ENCODE measurements around the gene RNU2-1. TPM values are rescaled to one million over a fixed set of nuclear protein-coding genes. Genes with fewer than 3 reads are reported as not detected.
"Not testable (repeated sequence)": the region's sequence is repeated elsewhere in the genome, so short reads cannot be mapped to it uniquely, and the experiment has no call there.

The RNU2-1 gene
- total RNA-seq, 1 donor: not detected

GRCh38 chr17:43216762-43217613, 16.8 kb downstream of the RNU2-1 start:
- no peak for DNase-seq (ENCODE audit: low read depth in 2 of 3, low spot score in 2 of 3)

GRCh38 chr17:43216369-43216761, 17.4 kb downstream of the RNU2-1 start:
- DNase-seq (ENCODE audit: low read depth in 2 of 3, low spot score in 2 of 3): no peak

GRCh38 chr17:43215341-43215740, 18.4 kb downstream of the RNU2-1 start:
- no peak for DNase-seq (ENCODE audit: low read depth in 2 of 3, low spot score in 2 of 3)

GRCh38 chr17:43213545-43213944, 20.2 kb downstream of the RNU2-1 start:
- no peak for DNase-seq (ENCODE audit: low read depth in 2 of 3, low spot score in 2 of 3)

- peak in 2 of 3 donors; percentile 25 to 48 for DNase-seq (ENCODE audit: low read depth in 2 of 3, low spot score in 2 of 3)
Measured at GRCh38 chr17:43212641-43213490, 20.9 kb downstream of the RNU2-1 start.

GRCh38 chr17:43211480-43212402, 22.0 kb downstream of the RNU2-1 start, which contains the start of gene TMEM106A:
TSS of gene TMEM106A (plus strand) at chr17:43211875. CDS start at chr17:43213042, 1,167 bp downstream.
- peak; percentile 58 to 81 (median 80) for DNase-seq (ENCODE audit: low read depth in 2 of 3, low spot score in 2 of 3)

- peak in 1 of 3 donors; percentile 4 for DNase-seq (ENCODE audit: low read depth in 2 of 3, low spot score in 2 of 3)
Measured at GRCh38 chr17:43211123-43211479, 22.7 kb downstream of the RNU2-1 start.

GRCh38 chr17:43210576-43210975, 23.2 kb downstream of the RNU2-1 start:
- no peak for DNase-seq (ENCODE audit: low read depth in 2 of 3, low spot score in 2 of 3)

- DNase-seq (ENCODE audit: low read depth in 2 of 3, low spot score in 2 of 3): not testable (repeated sequence)
Measured at GRCh38 chr17:43203013-43203412, 30.8 kb downstream of the RNU2-1 start.

GRCh38 chr17:43200127-43200526, 33.6 kb downstream of the RNU2-1 start:
- DNase-seq (ENCODE audit: low read depth in 2 of 3, low spot score in 2 of 3): no peak

- DNase-seq (ENCODE audit: low read depth in 2 of 3, low spot score in 2 of 3): no peak
Measured at GRCh38 chr17:43199633-43200032, 34.1 kb downstream of the RNU2-1 start.

- DNase-seq (ENCODE audit: low read depth in 2 of 3, low spot score in 2 of 3): no peak
Measured at GRCh38 chr17:43193251-43193650, 40.5 kb downstream of the RNU2-1 start.

GRCh38 chr17:43186656-43187055, 47.1 kb downstream of the RNU2-1 start:
- not testable (repeated sequence) for DNase-seq (ENCODE audit: low read depth in 2 of 3, low spot score in 2 of 3)

GRCh38 chr17:43183921-43184320, 49.9 kb downstream of the RNU2-1 start:
- DNase-seq (ENCODE audit: low read depth in 2 of 3, low spot score in 2 of 3): no peak

Small RNAs within 50 kb of the gene (small RNA-seq; reads per million reads assigned to genes)
- gene RF00004 (not detected), gene RNU2-1 (not detected)

Other genes with a start within 250 kb of the RNU2-1 start
- gene RPL27, start 235.6 kb downstream of the RNU2-1 start, total RNA-seq: 2,332 TPM
- 47.9 TPM for gene IFI35, start 227.2 kb downstream of the RNU2-1 start, total RNA-seq
- gene VAT1, start 211.6 kb downstream of the RNU2-1 start, total RNA-seq: 116 TPM
- gene RND2, start 208.7 kb downstream of the RNU2-1 start, total RNA-seq: 0.27 TPM
- gene BRCA1, start 108.6 kb downstream of the RNU2-1 start, total RNA-seq: 14.3 TPM
- 27.2 TPM for gene NBR1, start 62.8 kb downstream of the RNU2-1 start, total RNA-seq
- gene TMEM106A, start 22.1 kb downstream of the RNU2-1 start, total RNA-seq: 25.0 TPM
- 0.27 TPM for gene CCDC200, start 5.4 kb downstream of the RNU2-1 start, total RNA-seq
- 2.7 TPM for gene ARL4D, start 165.0 kb upstream of the RNU2-1 start, total RNA-seq
- 31.0 TPM for gene DHX8, start 250.0 kb upstream of the RNU2-1 start, total RNA-seq